PFSK-1 (cell line): ENCODE data around the gene FASTK.

Source experiments
- REST ChIP-seq, 2 experiments: IDR thresholded peaks; 2 replicates each; pipeline versions ENCODE4 v1.6.1 to v1.8.0; 2011 to 2012; ENCODE audit warnings: low read depth in 2 of 2, low read length in 2 of 2, control low read depth in 1 of 2, inconsistent platforms in 1 of 2, mild to moderate bottlenecking in 1 of 2, moderate library complexity in 1 of 2; ENCODE audit not compliant: insufficient read depth in 1 of 2
- TAF1 ChIP-seq: IDR thresholded peaks from 2 replicates; pipeline ENCODE4 v1.6.1; 2012; ENCODE audit warnings: low read length, control low read depth, borderline replicate concordance; ENCODE audit not compliant: insufficient read depth

GRCh38 chr7:151060416-151061212 lies 20.0 kb downstream of the FASTK start:
- TF ChIP-seq REST (IDR thresholded peaks at IDR 0.05; ENCODE audit: insufficient read depth in 1 of 2, low read depth in 2 of 2, low read length in 2 of 2) = no peak
- TF ChIP-seq TAF1 = no peak
